ENCODE results near the gene PAK6.

DNA sequence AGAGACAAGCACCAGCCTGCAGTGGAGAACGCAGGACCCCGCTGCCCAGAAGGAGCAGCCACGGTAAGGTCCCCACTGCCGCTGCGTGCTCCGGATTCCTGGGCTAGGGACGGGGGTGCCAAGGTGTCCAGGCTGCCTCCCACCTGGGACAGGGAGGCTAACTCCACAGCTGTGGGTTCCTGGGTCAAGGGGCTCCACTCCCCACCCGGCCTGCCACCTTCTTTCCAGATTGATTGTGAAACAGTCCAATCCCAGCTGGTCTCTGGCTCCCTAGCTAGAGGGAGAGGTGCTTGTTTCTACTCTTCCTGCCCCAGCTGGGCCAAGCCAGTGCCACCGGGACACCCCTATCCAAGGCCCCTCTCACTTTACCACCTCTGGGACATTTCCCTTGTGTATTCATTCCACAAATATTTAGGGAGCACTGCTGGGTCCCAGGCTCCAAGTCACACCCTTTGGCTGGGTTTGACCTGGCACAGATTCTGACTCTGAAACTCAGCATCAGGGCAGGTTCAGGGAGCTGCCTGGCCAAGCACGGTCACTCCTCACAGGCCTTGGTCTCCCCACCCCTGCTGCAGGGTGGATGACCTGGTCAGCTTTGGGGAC is 1.9 kb downstream of the PAK6 start:
- TF ChIP-seq POLR2AphosphoS5 (IDR thresholded peaks at IDR 0.05) (no peak), EP300 (conservative IDR thresholded peaks at IDR 0.05; ENCODE audit: poor library complexity, severe bottlenecking) (no peak)
- TF ChIP-seq, protein P1, sequence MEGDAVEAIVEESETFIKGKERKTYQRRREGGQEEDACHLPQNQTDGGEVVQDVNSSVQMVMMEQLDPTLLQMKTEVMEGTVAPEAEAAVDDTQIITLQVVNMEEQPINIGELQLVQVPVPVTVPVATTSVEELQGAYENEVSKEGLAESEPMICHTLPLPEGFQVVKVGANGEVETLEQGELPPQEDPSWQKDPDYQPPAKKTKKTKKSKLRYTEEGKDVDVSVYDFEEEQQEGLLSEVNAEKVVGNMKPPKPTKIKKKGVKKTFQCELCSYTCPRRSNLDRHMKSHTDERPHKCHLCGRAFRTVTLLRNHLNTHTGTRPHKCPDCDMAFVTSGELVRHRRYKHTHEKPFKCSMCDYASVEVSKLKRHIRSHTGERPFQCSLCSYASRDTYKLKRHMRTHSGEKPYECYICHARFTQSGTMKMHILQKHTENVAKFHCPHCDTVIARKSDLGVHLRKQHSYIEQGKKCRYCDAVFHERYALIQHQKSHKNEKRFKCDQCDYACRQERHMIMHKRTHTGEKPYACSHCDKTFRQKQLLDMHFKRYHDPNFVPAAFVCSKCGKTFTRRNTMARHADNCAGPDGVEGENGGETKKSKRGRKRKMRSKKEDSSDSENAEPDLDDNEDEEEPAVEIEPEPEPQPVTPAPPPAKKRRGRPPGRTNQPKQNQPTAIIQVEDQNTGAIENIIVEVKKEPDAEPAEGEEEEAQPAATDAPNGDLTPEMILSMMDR (IDR thresholded peaks at IDR 0.05; ENCODE audit: poor library complexity, severe bottlenecking), result no peak

Measured in neural cell (in vitro differentiated cells).